ENCODE data around the gene MYO9A. TPM values are rescaled to one million over a fixed set of nuclear protein-coding genes. Genes with fewer than 3 reads are reported as not detected.

MYO9A gene
- total RNA-seq, 1 experiment from 2014 or later = 23.0 TPM

GRCh38 chr15:71782422-71783165 lies 335.4 kb downstream of the MYO9A start:
- H3K27ac ChIP-seq (ENCODE audit: low read depth, low read length) = no peak overlapping the region
- H3K4me1 ChIP-seq (ENCODE audit: control insufficient read depth in 1 of 2, insufficient read depth in 2 of 2, low read length in 2 of 2) = peaks cover 3 to 11% of the 10 kb centered on the region in 2 experiments; a peak in 2 of 4 replicates
- no peaks in the 10 kb centered on the region for H3K9me3 ChIP-seq (ENCODE audit: control insufficient read depth in 1 of 2, insufficient read depth in 1 of 2, low read depth in 1 of 2, low read length in 2 of 2)
- intact Hi-C loops (cut with micrococcal nuclease) = no loop called here
- H2AFZ ChIP-seq (ENCODE audit: low read depth, low read length, poor library complexity, severe bottlenecking) = no peak overlapping the region
- no peak overlapping the region for H3K4me2 ChIP-seq (ENCODE audit: low read length)
- H3K9me2 ChIP-seq (ENCODE audit: insufficient read depth) = no peaks in the 10 kb centered on the region
- ChIA-PET POLR2A (no interaction called here), RAD21 (ENCODE audit: low non-redundant PET in 1 of 2, low total read pairs in 2 of 2, uncharacterized antibody in 2 of 2, unreplicated experiment in 2 of 2) (no interaction called here), CTCF (no interaction called here)
- BruUV-seq (replicated peaks) = no TSS peak
- DNase-seq (ENCODE audit: low read depth, low spot score) (no peak), ATAC-seq (no peak)
- no peaks in the 10 kb centered on the region for H3K79me2 ChIP-seq (ENCODE audit: insufficient read depth, low read length)
- TF ChIP-seq ZNF274 (IDR thresholded peaks at IDR 0.05; ENCODE audit: low read depth, low read length) = no peak
- no peak for TF ChIP-seq ELF1 (IDR thresholded peaks at IDR 0.05; ENCODE audit: borderline replicate concordance, low read depth)
- no peak overlapping the region for H3K9ac ChIP-seq (ENCODE audit: low read length)
- no peaks in the 10 kb centered on the region for H4K20me1 ChIP-seq (ENCODE audit: insufficient read depth)
- no peak overlapping the region for H3K4me3 ChIP-seq (replicated peaks in 1 of 2; ENCODE audit: low read depth in 1 of 2, low read length in 2 of 2)
- H3K27me3 ChIP-seq (ENCODE audit: insufficient read depth, low read length) = no peaks in the 10 kb centered on the region
- H3K36me3 ChIP-seq (ENCODE audit: control insufficient read depth in 1 of 2, insufficient read depth in 2 of 2, low read length in 2 of 2) = no peaks in the 10 kb centered on the region

GRCh38 chr15:71781965-71782265 lies 336.0 kb downstream of the MYO9A start:
- Histone ChIP-seq H3K4me1 (ENCODE audit: control insufficient read depth in 1 of 2, insufficient read depth in 2 of 2, low read length in 2 of 2) (peaks cover 3 to 11% of the 10 kb centered on the region in 2 experiments; a peak in 2 of 4 replicates), H3K36me3 (ENCODE audit: control insufficient read depth in 1 of 2, insufficient read depth in 2 of 2, low read length in 2 of 2) (no peaks in the 10 kb centered on the region), H2AFZ (ENCODE audit: low read depth, low read length, poor library complexity, severe bottlenecking) (no peak overlapping the region), H3K4me3 (replicated peaks in 1 of 2; ENCODE audit: low read depth in 1 of 2, low read length in 2 of 2) (no peak overlapping the region), H3K27me3 (ENCODE audit: insufficient read depth, low read length) (no peaks in the 10 kb centered on the region), H3K79me2 (ENCODE audit: insufficient read depth, low read length) (no peaks in the 10 kb centered on the region), H4K20me1 (ENCODE audit: insufficient read depth) (no peaks in the 10 kb centered on the region), H3K9me2 (ENCODE audit: insufficient read depth) (no peaks in the 10 kb centered on the region), H3K9ac (ENCODE audit: low read length) (no peak overlapping the region), H3K9me3 (ENCODE audit: control insufficient read depth in 1 of 2, insufficient read depth in 1 of 2, low read depth in 1 of 2, low read length in 2 of 2) (no peaks in the 10 kb centered on the region), H3K27ac (ENCODE audit: low read depth, low read length) (no peak overlapping the region), H3K4me2 (ENCODE audit: low read length) (no peak overlapping the region)
- RAD21 ChIA-PET (ENCODE audit: low non-redundant PET in 1 of 2, low total read pairs in 2 of 2, uncharacterized antibody in 2 of 2, unreplicated experiment in 2 of 2) = no interaction called here
- ATAC-seq (no peak), DNase-seq (ENCODE audit: low read depth, low spot score) (no peak)
- CTCF ChIA-PET = interaction anchor here (3.7 kb wide), 1 partner anchor 8 kb away, joined by 23 read pairs; no protein-coding TSS in a partner anchor
- TF ChIP-seq ZBTB33 (IDR thresholded peaks at IDR 0.05; ENCODE audit: extremely low read depth, insufficient replicate concordance, low read length) = no peak
- TF ChIP-seq YY1 (IDR thresholded peaks at IDR 0.05; ENCODE audit: extremely low read depth, insufficient replicate concordance, low read depth, low read length) = no peak
- no peak for TF ChIP-seq RAD21 (IDR thresholded peaks at IDR 0.05; ENCODE audit: low read depth)
- no peak for TF ChIP-seq CBX3 (IDR thresholded peaks at IDR 0.05; ENCODE audit: low read depth)
- no peak for TF ChIP-seq EZH2 (IDR thresholded peaks at IDR 0.05)
- no peak for TF ChIP-seq EZH2phosphoT487 (IDR thresholded peaks at IDR 0.05; ENCODE audit: borderline replicate concordance)
- TF ChIP-seq SP1 (IDR thresholded peaks at IDR 0.05; ENCODE audit: low read depth) = no peak
- TF ChIP-seq MAX (IDR thresholded peaks at IDR 0.05) = no peak
- POLR2A ChIA-PET = interaction anchor here (1.2 kb wide), 1 partner anchor 9 kb away, joined by 4 read pairs; no protein-coding TSS in a partner anchor
- no TSS peak for BruUV-seq (replicated peaks)
- intact Hi-C loops (cut with micrococcal nuclease) = no loop called here
